IMR-90 (cell line): ENCODE data around the gene SLC66A2. TPM values are rescaled to one million over a fixed set of nuclear protein-coding genes. Genes with fewer than 3 reads are reported as not detected.

Experiments
- ATAC-seq: fragments of 200-7000 bp; cut with Tn5 transposase; 2 replicates; pipeline ENCODE4 v1.9.1; 2020; ENCODE audit warnings: low read depth, mild to moderate bottlenecking, moderate library complexity
- BruUV-seq: library from RNA; stranded (reverse); fragments of 400-500 nt; replicated peaks from 2 replicates; lab custom pipeline; 2021; lab: Mats Ljungman, UMichigan
- CTCF ChIA-PET: fragments of 300-600 bp; formaldehyde crosslinking; extraction: SDS; loops from one replicate; lab custom pipeline; 2021; ENCODE audit warnings: antibody characterized with exemption; lab: Yijun Ruan, JAX
- POLR2A ChIA-PET: fragments of 300-600 bp; sonication (Branson Sonifier 250); formaldehyde crosslinking; loops from one replicate; lab custom pipeline; 2022; ENCODE audit warnings: antibody characterized with exemption; ENCODE audit not compliant: unreplicated experiment; lab: Charles Lee
- DNase-seq: peaks from one replicate; pipeline ENCODE4 v3.0.0; 2013
- H2AFZ ChIP-seq: replicated peaks from 2 replicates; pipeline ENCODE3; 2013; ENCODE audit warnings: low read length, mild to moderate bottlenecking; ENCODE audit not compliant: poor library complexity
- H2AK5ac ChIP-seq: 2 replicates; pipeline ENCODE4 v1.6.1; 2013; ENCODE audit warnings: low read depth, low read length, inconsistent platforms
- H2AK9ac ChIP-seq: replicated peaks from 2 replicates; pipeline ENCODE3; 2013; ENCODE audit warnings: mild to moderate bottlenecking, low read depth, low read length, moderate library complexity; ENCODE audit not compliant: poor library complexity
- H2BK120ac ChIP-seq: 2 replicates; pipeline ENCODE4 v1.6.1; 2013; ENCODE audit warnings: low read depth, low read length, inconsistent platforms
- H2BK15ac ChIP-seq: 3 replicates; pipeline ENCODE4 v1.6.1; 2013; ENCODE audit warnings: low read depth, low read length, inconsistent platforms
- H2BK20ac ChIP-seq: 2 replicates; pipeline ENCODE4 v1.6.1; 2013; ENCODE audit warnings: low read depth, mild to moderate bottlenecking, inconsistent platforms, low read length, moderate library complexity
- H2BK5ac ChIP-seq: 2 replicates; pipeline ENCODE4 v1.6.1; 2013; ENCODE audit warnings: mild to moderate bottlenecking, low read depth, low read length, inconsistent platforms; ENCODE audit not compliant: poor library complexity, severe bottlenecking
- H3K14ac ChIP-seq: replicated peaks from 2 replicates; pipeline ENCODE4 v1.6.1; 2013; ENCODE audit warnings: low read depth, low read length, inconsistent platforms
- H3K18ac ChIP-seq: 2 replicates; pipeline ENCODE4 v1.6.1; 2013; ENCODE audit warnings: low read depth, low read length, control low read depth
- H3K23ac ChIP-seq: 2 replicates; pipeline ENCODE4 v1.6.1; 2013; ENCODE audit warnings: low read depth, low read length, inconsistent platforms
- H3K27ac ChIP-seq: 2 replicates; pipeline ENCODE4 v1.5.1; 2013; ENCODE audit warnings: mild to moderate bottlenecking, control low read depth, low read length; ENCODE audit not compliant: insufficient read depth
- H3K27me3 ChIP-seq: 2 replicates; pipeline ENCODE4 v1.6.1; 2013; ENCODE audit warnings: low read length; ENCODE audit not compliant: control insufficient read depth, insufficient read depth
- H3K36me3 ChIP-seq: 2 replicates; pipeline ENCODE4 v1.6.1; 2013; ENCODE audit warnings: low read length, mixed read lengths; ENCODE audit not compliant: control insufficient read depth, insufficient read depth
- H3K4ac ChIP-seq: 2 replicates; pipeline ENCODE4 v1.6.1; 2013; ENCODE audit warnings: low read depth, low read length, inconsistent platforms
- H3K4me1 ChIP-seq: 2 replicates; pipeline ENCODE4 v1.6.1; 2013; ENCODE audit warnings: low read length, mixed read lengths; ENCODE audit not compliant: control insufficient read depth, insufficient read depth
- H3K4me2 ChIP-seq: 2 replicates; pipeline ENCODE4 v1.6.1; 2013; ENCODE audit warnings: low read depth, mild to moderate bottlenecking, control low read depth, low read length, moderate library complexity
- H3K4me3 ChIP-seq: 2 replicates; pipeline ENCODE4 v1.5.1; 2013; ENCODE audit warnings: low read depth, mild to moderate bottlenecking, control low read depth, low read length, moderate library complexity; ENCODE audit not compliant: insufficient read depth
- H3K56ac ChIP-seq: 2 replicates; pipeline ENCODE4 v1.6.1; 2013; ENCODE audit warnings: low read length, inconsistent platforms; ENCODE audit not compliant: insufficient read depth; ENCODE audit errors: extremely low read depth
- H3K79me1 ChIP-seq, 2 experiments: 2 replicates each; pipeline ENCODE4 v1.6.1; 2013; ENCODE audit warnings: low read length in 2 of 2, inconsistent platforms in 1 of 2, low read depth in 1 of 2
- H3K9ac ChIP-seq: 2 replicates; pipeline ENCODE4 v1.6.1; 2013; ENCODE audit warnings: low read depth, low read length, control low read depth
- H3K9me1 ChIP-seq: 2 replicates; pipeline ENCODE4 v1.6.1; 2013; ENCODE audit warnings: low read length, inconsistent platforms; ENCODE audit not compliant: insufficient read depth
- H3K9me3 ChIP-seq: 2 replicates; pipeline ENCODE4 v1.6.1; 2013; ENCODE audit warnings: low read length; ENCODE audit not compliant: control insufficient read depth, insufficient read depth
- H4K20me1 ChIP-seq: 2 replicates; pipeline ENCODE4 v1.6.1; 2013; ENCODE audit warnings: low read length, inconsistent platforms; ENCODE audit not compliant: insufficient read depth
- H4K5ac ChIP-seq: 2 replicates; pipeline ENCODE4 v1.6.1; 2013; ENCODE audit warnings: mild to moderate bottlenecking, low read depth, low read length, control low read depth
- H4K8ac ChIP-seq, 2 experiments: 2 replicates each; pipeline ENCODE4 v1.6.1; 2013; ENCODE audit warnings: low read depth in 2 of 2, low read length in 2 of 2, control low read depth in 1 of 2, inconsistent platforms in 1 of 2
- H4K91ac ChIP-seq: 2 replicates; pipeline ENCODE4 v1.6.1; 2013; ENCODE audit warnings: low read depth, low read length, inconsistent platforms; ENCODE audit not compliant: insufficient read depth
- CEBPB ChIP-seq: IDR thresholded peaks from 2 replicates; pipeline ENCODE4 v1.6.1; 2012; ENCODE audit warnings: low read depth, low read length, improper control_type of control experiment
- CTCF ChIP-seq: conservative IDR thresholded peaks from 2 replicates; pipeline ENCODE4 v1.5.1; 2012; ENCODE audit warnings: mild to moderate bottlenecking, low read depth, low read length, improper control_type of control experiment
- ELK1 ChIP-seq: fragments of 150-350 bp; IDR thresholded peaks from 2 replicates; pipeline ENCODE4 v1.6.1; 2016; ENCODE audit warnings: low read depth, mild to moderate bottlenecking, low read length, moderate library complexity, borderline replicate concordance
- MAFK ChIP-seq: IDR thresholded peaks from 2 replicates; pipeline ENCODE4 v1.6.1; 2012; ENCODE audit warnings: low read depth, low read length, improper control_type of control experiment
- MAZ ChIP-seq: IDR thresholded peaks from 2 replicates; pipeline ENCODE4 v1.6.1; 2012; ENCODE audit warnings: low read depth, mild to moderate bottlenecking, low read length, improper control_type of control experiment, moderate library complexity, borderline replicate concordance
- MXI1 ChIP-seq: IDR thresholded peaks from 2 replicates; pipeline ENCODE4 v1.6.1; 2012; ENCODE audit warnings: low read depth, mild to moderate bottlenecking, low read length, moderate library complexity, borderline replicate concordance
- RCOR1 ChIP-seq: IDR thresholded peaks from 2 replicates; pipeline ENCODE4 v1.6.1; 2012; ENCODE audit warnings: mild to moderate bottlenecking, low read length, improper control_type of control experiment; ENCODE audit not compliant: insufficient replicate concordance
- RFX5 ChIP-seq: IDR thresholded peaks from 2 replicates; pipeline ENCODE4 v1.8.0; 2012; ENCODE audit warnings: low read depth, mild to moderate bottlenecking, low read length, moderate library complexity
- SMC3 ChIP-seq: fragments of 150-350 bp; IDR thresholded peaks from 2 replicates; pipeline ENCODE4 v1.6.1; 2016; ENCODE audit warnings: low read depth, mild to moderate bottlenecking, antibody characterized with exemption, low read length, moderate library complexity
- USF2 ChIP-seq: fragments of 150-350 bp; IDR thresholded peaks from 2 replicates; pipeline ENCODE4 v1.6.1; 2017; ENCODE audit warnings: mild to moderate bottlenecking, antibody characterized with exemption, low read length, low read depth
- WGBS, 2 experiments: methylation state at CpG; one replicate each; pipeline versions ENCODE4 v1.1.5 to v1.1.7; 2013; ENCODE audit warnings: missing lambda C conversion rate in 2 of 2; ENCODE audit not compliant: insufficient read length in 1 of 2; ENCODE audit errors: extremely low coverage in 2 of 2; 5-methylcytosine and 5-hydroxymethylcytosine counted together
- dilution Hi-C: fragments of 300-500 bp; cut with HindIII; formaldehyde crosslinking; loops from one replicate; pipeline ENCODE4 v1.14.3; 2018; ENCODE audit warnings: low sequenced_read_pairs; ENCODE audit not compliant: unreplicated experiment
- in situ Hi-C: fragments of 300-500 bp; cut with MboI; formaldehyde crosslinking; loops from 3 replicates; pipeline ENCODE4 v1.14.3; 2019; ENCODE audit warnings: low sequenced_read_pairs, inconsistent platforms, mixed read lengths
- intact Hi-C: fragments of 100-400 bp; cut with micrococcal nuclease; formaldehyde crosslinking; loops from 2 replicates; pipeline ENCODE4 v1.10.0; 2022
- polyA plus RNA-seq, 3 experiments: library from polyadenylated mRNA; depleted of rRNA; stranded (reverse); fragments of >200 nt; gene quantifications; 2 replicates each; pipeline ENCODE4 v1.2.3, GENCODE V29; 2012; ENCODE audit warnings: low replicate concordance in 1 of 3
- total RNA-seq: library from RNA; depleted of rRNA; stranded (reverse); fragments of >200 nt; gene quantifications from 2 replicates; pipeline ENCODE4 v1.2.3, GENCODE V29; 2012

The SLC66A2 gene
- total and polyA plus RNA-seq, 2 of the 4 experiments (the other 2 are of a cell fraction): 17.6 to 23.5 TPM

- H2AFZ ChIP-seq: no peak overlapping the region
- H3K4me3 ChIP-seq: no peak overlapping the region
- H3K79me1 ChIP-seq: peaks cover 2 to 17% of the 10 kb centered on the region in 2 experiments; a peak in 3 of 4 replicates
- no peak for ATAC-seq
- no peak overlapping the region for H3K9ac ChIP-seq
- H4K91ac ChIP-seq: no peak overlapping the region
- no peaks in the 10 kb centered on the region for H3K36me3 ChIP-seq
- BruUV-seq: no TSS peak
- H2BK20ac ChIP-seq: no peak overlapping the region
- no peak overlapping the region for H3K4ac ChIP-seq
- H3K4me2 ChIP-seq: no peak overlapping the region
- no peak overlapping the region for H3K14ac ChIP-seq
- peaks cover 5% of the 10 kb centered on the region for H3K4me1 ChIP-seq
- H3K9me1 ChIP-seq: no peaks in the 10 kb centered on the region
- no peaks in the 10 kb centered on the region for H3K9me3 ChIP-seq
- H3K23ac ChIP-seq: no peak overlapping the region
- H3K27me3 ChIP-seq: no peaks in the 10 kb centered on the region
- no peak overlapping the region for H2AK5ac ChIP-seq
- no peak overlapping the region for H3K27ac ChIP-seq
- WGBS, 2 experiments: 80% methylated on average over 1 of the region's 2 CpGs; no CpG with 5 or more reads in 1 of the 2 experiments
- intact Hi-C loops (no loop called here), dilution Hi-C loops (no loop called here), in situ Hi-C loops (no loop called here)
- H4K20me1 ChIP-seq: peaks cover 17% of the 10 kb centered on the region
- ChIA-PET POLR2A (no interaction called here), CTCF (interaction anchor here (0.6 kb wide), 1 partner anchor 19 kb away, joined by 3 read pairs; no protein-coding TSS in a partner anchor)
- no peak for DNase-seq
- H2BK5ac ChIP-seq: no peak overlapping the region
- H3K56ac ChIP-seq: no peak overlapping the region
- no peak overlapping the region for H3K18ac ChIP-seq
- H4K5ac ChIP-seq: no peak overlapping the region
- no peak overlapping the region for H4K8ac ChIP-seq
- no peak overlapping the region for H2BK120ac ChIP-seq
- no peak overlapping the region for H2AK9ac ChIP-seq
- TF ChIP-seq SMC3 (no peak), RFX5 (no peak), RCOR1 (no peak), CEBPB (no peak), CTCF (no peak), MAFK (no peak), MAZ (no peak), USF2 (no peak), ELK1 (no peak), MXI1 (no peak)
- H2BK15ac ChIP-seq: no peak overlapping the region
Observed at GRCh38 chr18:79991494-79991893, 40.0 kb upstream of the SLC66A2 start.
